NCI-H1105 (cell line): Measurements from ENCODE around the gene MED27.
"Not testable (repeated sequence)": the region's sequence is repeated elsewhere in the genome, so short reads cannot be mapped to it uniquely, and the experiment has no call there.

Source experiments
- DNase-seq: peaks from one replicate; lab custom pipeline; 2025; lab: John Stamatoyannopoulos, UW

The MED27 gene

GRCh38 chr9:132018957-132019405 lies 60.7 kb downstream of the MED27 start:
- no peak for DNase-seq

DNA sequence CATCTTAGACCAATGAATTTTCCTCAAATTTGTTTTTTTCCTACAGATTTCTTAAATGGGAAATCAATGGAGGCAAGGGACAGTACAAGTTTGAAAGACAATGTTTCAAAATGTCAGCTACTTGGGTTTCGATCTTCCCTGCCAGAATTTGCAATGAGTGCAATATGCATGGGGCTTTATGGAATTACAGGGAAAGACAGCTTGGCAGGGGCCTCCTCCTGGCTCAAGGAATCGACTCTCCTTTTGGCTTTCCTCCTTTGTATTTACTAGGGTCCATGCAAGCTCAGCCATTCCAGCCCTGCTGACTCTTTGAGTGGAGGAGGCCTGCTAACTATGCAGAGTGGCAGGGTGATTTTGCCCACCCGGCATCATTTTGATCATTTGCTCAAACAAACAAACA lies 63.2 kb downstream of the MED27 start:
- DNase-seq: no peak

DNA sequence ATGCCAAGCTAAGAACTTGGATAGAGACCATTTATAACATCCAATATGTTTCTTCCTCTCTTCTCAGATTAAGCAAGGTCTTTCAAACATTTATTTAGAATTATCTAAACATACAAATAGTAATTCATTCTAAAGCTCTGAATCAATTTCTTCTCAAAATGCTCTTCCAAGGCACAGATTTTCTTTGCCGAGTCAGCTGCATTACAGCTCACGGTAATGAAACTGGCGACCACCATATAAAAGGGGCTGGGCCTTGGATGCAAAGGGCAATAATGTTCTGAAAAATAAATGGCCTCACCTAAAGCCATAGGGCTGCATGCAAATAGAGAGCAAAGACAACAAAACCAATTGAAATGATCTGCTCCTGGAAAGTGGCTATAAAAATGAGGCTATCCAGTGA lies 63.8 kb downstream of the MED27 start:
- no peak for DNase-seq

DNA sequence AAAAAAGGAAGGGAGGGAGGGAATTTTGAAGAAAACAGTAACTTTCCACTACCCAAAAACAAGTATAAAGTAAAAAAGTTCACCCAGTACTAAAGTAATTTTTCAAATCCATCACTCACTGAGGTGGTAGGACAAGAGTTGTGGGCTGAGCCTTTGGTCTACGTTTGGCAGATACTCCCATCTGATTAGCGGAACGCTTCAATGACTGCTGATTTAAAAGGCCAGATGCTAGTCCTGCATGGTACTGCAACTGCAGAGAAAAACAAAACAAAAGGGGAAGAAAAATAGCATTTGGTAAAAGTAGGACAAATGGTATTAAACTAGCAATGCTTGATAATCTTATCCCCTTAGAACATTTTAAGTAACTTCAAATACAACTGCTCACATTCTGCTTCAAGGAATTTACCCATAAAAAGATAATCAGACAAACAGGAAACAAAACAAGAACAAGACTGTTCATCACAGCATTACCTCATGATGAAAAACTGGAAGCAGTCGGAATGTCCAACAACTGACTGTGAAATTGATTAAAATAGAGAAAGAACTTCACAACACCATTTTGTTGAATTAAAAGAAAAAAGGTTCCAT lies 65.4 kb downstream of the MED27 start:
- DNase-seq: no peak

GRCh38 chr9:132012704-132013357 lies 66.8 kb downstream of the MED27 start:
- no peak for DNase-seq

DNA sequence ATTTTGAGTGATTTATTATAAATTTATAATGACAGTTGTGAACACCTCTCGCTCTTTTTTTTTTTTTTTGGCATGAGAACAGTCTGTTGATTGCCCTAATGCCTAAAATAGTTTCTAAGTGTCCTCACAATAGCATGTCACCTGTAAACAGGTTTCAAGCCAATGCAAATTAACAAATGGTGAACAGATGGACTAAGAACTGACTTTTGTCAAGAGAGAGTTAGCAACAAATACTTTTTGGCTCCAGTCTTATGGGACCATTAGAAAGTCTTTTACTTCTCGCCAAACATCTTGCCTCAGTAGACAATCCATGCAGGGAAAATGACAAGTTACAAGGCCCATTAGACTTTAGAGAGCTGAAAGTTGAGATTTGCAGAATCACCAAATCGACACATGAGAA lies 67.8 kb downstream of the MED27 start:
- DNase-seq: no peak

DNA sequence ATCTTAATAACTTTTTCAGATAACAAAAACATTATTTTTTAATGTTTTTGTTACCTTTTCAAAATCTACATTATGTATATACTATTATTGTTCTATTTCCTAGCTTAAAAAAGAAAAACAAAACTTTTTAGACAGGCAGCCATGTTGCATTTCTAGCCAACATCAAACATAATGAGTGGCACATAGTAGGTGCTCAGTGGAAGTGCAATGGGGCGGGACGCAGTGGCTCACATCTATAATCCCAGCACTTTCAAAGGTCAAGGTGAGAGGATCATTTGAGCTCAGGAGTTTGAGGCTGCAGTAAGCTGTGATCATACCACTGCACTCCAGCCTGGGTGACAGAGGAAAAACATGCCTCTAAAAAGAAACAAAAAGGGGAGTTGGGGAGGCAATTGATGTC lies 68.4 kb downstream of the MED27 start:
- no peak for DNase-seq

DNA sequence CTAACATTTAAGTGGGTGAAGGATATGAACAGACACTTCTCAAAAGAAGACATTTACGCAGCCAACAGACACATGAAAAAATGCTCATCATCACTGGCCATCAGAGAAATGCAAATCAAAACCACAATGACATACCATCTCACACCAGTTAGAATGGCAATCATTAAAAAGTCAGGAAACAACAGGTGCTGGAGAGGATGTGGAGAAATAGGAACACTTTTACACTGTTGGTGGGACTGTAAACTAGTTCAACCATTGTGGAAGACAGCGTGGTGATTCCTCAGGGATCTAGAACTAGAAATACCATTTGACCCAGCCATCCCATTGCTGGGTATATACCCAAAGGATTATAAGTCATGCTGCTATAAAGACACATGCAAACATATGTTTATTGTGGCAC lies 69.5 kb downstream of the MED27 start:
- not testable (repeated sequence) for DNase-seq

- no peak for DNase-seq
Measured at GRCh38 chr9:132008855-132009812, 70.5 kb downstream of the MED27 start.

DNA sequence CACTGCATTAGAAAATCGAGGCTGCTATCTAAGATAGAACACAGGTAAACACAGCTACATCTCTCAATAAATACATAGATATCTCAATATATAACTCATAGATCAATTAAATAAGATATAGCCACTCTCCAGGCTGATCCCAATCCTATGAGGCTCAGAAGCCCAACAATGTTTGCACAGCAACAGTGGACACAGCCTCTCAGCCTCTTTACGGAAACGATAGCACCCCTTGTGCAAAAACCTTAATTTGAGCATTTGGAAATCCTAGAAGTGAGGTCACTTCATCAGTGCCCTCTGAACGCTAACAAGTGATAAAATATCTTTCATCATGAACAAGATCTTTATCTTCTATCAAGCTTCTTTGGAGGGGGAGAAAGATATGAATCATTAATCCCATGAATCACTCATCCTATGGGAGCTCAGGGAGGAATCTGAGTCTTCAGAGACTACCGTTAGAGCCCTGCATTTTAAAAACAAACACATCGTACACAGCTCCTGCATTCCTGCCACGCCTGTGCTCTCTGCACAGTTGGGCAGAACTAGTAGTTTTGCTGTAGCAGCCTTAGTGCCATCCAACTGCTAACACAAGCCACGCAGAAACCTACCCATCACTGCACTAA lies 71.4 kb downstream of the MED27 start:
- no peak for DNase-seq

- DNase-seq: no peak
Measured at GRCh38 chr9:132007371-132008025, 72.2 kb downstream of the MED27 start.

DNA sequence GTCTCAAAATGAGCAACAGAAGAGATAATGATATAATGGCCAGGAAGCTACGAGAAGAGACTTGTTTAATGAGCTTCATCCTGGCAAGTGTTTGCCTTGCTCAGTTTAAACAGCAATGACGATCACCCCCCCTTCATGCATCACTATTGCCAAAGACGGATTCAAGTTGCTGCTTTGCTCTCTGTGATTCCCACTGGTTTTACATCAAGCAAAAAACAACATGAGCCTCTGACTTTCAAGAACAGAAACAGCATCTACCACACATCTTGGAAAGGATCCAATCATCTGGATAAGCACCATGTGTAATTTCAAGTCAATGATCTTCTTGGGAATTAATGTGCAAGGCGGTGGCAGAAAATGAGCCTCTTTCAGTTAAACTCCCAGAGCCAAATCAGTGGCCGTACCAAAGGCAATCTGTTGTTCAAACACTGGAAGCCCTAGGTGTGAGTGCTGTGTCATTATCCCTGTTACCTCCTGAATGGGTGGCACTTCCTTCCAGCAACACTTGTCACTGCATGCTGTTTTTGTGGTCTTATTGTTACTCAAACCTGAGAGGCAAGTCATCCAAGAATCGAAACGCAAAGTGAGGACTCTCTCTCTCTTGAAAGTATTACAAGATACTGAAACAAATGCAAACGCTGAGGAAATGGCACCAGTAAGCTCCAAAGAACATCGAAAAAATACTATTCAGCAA lies 72.8 kb downstream of the MED27 start:
- peak; percentile 93 for DNase-seq

GRCh38 chr9:132005899-132006298 lies 73.8 kb downstream of the MED27 start:
- no peak for DNase-seq

DNA sequence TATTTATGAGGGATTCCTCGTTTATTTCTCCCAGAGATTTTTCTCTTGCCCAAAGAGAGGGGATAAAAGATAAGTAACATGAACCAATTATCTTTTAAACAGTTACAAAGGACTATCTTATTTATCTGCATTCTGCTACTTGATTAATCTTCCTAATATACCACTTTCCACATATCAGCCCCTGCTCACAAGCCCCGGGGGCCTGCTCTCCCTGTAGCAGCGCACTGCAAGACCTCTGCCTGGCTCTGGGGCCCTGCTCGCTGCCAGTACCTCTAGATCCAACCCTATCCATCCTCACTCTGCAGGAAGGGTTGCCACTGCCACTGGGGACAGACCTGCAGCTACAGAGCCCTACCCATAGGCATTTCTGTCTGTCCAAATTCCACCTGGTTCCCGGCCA lies 75.3 kb downstream of the MED27 start:
- no peak for DNase-seq

- DNase-seq: no peak
Measured at GRCh38 chr9:132003896-132004295, 75.8 kb downstream of the MED27 start.

DNA sequence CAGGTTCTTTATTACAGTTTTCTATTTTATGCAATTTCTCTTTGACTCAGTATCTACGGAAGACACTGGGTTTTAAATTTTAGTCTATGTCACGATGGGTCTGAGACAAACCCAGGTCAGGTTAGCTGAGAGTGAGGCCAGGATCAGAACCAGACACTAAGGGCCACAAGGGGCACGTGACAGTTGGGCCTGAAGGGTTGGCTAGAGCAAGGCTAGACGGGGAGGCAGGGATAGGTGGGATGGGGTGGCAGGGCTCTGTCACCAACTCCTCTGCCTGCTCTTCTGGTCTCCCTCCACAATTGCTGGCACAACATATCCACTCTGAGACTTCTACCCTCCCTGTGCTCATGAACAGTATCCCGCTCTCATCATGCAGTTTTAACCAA lies 76.4 kb downstream of the MED27 start:
- DNase-seq: no peak

DNA sequence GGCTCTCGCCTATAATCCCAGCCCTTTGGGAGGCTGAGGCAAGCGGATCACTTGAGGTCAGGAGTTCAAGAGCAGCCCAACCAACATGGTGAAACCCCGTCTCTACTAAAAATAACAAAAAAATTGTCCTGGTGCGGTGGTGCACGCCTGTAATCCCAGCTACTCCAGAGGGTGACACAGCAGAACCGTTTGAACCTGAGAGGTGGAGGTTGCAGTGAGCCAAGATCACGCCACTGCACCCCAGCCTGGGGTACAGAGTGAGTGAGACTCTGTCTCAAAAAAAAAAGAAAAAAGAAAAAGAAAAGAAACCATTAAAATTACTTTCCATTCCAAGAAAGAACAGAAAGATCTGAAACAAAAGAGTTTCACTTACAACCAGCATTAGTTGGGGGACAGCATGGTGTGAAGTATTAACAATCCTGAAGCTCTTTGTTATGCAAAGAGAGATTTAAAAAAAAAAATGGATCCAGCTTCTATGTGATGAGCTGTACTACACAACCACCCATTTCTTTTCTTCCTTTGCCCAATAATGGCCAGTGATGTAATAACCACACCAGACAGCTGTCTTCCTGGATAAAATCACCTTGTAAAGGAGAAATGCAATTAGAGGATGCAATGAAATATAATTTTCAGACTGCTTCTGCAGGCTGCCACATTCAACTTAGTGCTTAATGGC lies 76.9 kb downstream of the MED27 start:
- DNase-seq: no peak

DNA sequence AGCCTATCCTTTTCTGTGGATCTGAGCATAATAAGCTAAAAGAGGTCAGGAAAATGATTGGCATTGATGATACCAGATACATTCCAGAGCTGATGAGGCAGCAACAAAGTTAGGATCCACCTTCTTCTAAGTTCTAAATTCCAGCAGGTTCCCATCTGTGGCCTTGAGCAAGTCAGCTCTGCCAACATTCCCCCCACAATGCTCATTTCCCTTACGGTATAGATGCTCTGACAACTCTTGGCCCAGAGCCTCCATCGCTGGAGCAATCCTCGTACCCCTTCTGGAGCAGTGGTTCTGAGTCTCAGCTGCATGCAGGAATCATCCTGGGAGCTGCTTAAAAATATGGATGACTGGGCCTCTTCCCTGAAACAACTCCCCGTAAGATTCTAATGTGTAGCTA lies 78.1 kb downstream of the MED27 start:
- no peak for DNase-seq

DNA sequence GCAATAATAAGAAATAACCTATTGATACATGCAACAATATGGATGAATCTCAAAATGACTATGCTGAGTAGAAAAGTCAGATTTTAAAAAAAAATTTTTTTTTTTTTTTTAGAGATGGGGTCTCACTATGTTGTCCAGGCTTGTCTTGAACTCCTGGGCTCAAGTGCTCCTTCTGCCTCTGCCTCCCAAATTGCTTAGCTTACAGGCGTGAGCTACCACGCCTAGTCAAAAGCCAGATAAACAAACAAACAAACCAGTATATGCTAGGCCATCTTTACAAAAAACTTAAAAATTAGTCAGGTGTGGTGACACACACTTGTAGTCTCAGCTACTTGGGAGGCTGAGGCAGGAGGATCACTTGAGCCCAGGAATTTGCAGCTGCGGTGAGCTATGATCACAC lies 79.0 kb downstream of the MED27 start:
- DNase-seq: no peak

DNA sequence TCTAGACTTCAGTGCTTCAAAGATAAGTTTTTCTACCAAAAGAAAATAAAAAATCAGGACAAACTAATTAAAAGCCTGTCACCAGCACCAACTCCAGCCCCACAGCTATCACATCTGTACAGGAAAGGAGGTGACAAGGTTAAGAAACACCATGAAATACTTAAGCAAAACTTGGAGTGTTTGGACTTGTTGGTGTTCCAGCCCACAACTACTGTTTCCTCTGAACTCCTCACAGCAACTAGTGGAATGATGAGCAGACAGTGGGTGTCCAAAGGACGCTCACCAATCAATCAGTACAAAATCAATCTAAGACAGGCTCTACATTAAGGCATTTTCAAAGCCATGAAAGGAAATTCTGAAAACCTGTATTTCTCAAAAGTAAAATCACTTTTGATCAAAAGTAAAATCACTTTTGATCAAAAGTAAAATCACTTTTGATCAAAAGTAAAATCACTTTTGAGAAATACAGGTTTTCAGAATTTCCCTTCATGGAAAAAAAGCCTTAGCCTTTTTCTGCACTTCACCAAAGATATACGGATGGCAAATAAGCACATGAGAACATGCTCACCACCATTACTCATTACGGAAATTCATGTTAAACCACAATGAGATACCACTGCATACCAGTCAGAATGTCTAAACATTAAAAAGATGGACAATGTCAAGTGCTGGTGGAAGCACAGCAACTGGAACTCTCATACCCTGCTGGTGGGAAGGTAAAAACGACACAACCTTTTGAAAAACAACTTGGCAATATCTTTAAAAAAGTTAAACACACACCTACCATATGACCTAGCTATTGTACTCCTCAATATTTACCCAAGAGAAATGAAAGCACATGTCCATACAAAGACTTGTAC lies 79.7 kb downstream of the MED27 start:
- no peak for DNase-seq
